Measurements from ENCODE around the gene FAM50B. TPM values are rescaled to one million over a fixed set of nuclear protein-coding genes. Genes with fewer than 3 reads are reported as not detected.
A peak's percentile ranks its signal among the peaks of the same experiment; 100 is the strongest.

FAM50B gene
- total and polyA plus RNA-seq, 2 of the 13 experiments (the other 11 are each of a cell fraction or from before 2014, with no cell fraction given) = 0.05 TPM; not detected in 1

DNA sequence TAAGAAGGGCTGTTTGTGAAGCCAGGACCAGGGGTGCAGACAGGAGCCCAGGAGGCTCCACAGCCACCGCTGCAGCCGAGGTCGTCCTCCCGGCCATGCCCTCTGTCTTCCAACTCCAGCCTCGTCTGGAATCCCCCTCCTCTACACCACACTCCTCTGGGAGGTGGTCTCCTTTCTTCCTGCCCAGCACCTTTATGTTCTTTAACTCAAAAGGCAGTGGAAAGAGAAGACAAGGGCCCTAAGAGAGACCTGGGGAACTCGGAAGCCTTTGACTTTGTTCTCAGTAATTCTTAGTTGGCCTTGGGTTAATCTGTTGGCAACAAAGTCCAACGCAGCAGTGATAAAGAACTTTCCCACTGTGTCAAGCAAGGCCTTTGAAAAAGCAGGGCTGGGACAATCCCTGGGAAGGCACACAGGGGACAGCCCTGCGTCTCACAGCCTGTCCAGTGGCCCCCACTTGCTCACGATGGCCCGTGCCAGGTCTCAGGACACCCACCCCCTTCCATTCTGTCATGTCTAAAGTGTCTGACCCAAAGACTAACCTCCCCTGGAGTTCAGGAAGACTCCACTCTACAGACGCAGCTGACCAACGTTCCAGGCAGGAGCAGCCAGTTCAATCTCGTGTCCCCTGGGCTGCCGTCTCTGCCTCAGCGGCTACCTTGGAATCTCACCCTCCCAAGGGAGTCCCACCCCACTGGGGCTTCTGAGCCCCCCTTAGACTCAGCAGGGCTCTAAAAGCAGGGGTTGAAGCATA, 42.8 kb upstream of the FAM50B start (continued):
- TF ChIP-seq ZNF337 (CRISPR knock-in tag; IDR thresholded peaks at IDR 0.05; ENCODE audit: borderline replicate concordance, low read depth) (no peak), DMAP1 (CRISPR knock-in tag; IDR thresholded peaks at IDR 0.05) (peak; percentile 78), ZNF670 (CRISPR knock-in tag; IDR thresholded peaks at IDR 0.05; ENCODE audit: borderline replicate concordance) (no peak), STAG1 (CRISPR knock-in tag; IDR thresholded peaks at IDR 0.05) (peak; percentile 15; the same call in 1 of the 2 replicates), ZNF546 (CRISPR knock-in tag; conservative IDR thresholded peaks at IDR 0.05) (0 out of 2 replicates have a peak, but pooled peaks have one; percentile 40), ZSCAN12 (CRISPR knock-in tag; IDR thresholded peaks at IDR 0.05) (no peak), HOXA7 (CRISPR knock-in tag; IDR thresholded peaks at IDR 0.05) (no peak), SOX13 (IDR thresholded peaks at IDR 0.05) (peak; percentile 43), SOX13 (CRISPR knock-in tag; conservative IDR thresholded peaks at IDR 0.05 in 1 of 2, IDR thresholded peaks at IDR 0.05 in 1 of 2) (peak in 1 of 2 experiments; percentile 73; a peak in 2 of 4 replicates), KLF15 (CRISPR knock-in tag; IDR thresholded peaks at IDR 0.05; ENCODE audit: borderline replicate concordance) (no peak), ATF7-NPFF (CRISPR knock-in tag; IDR thresholded peaks at IDR 0.05; ENCODE audit: low read depth) (no peak), TCF12 (IDR thresholded peaks at IDR 0.05) (no peak), TCF12 (CRISPR knock-in tag; IDR thresholded peaks at IDR 0.05) (peak; percentile 39; the same call in 1 of the 2 replicates), POLR2AphosphoS5 (IDR thresholded peaks at IDR 0.05; ENCODE audit: low read depth, low read length) (peak; percentile 64), GABPA (IDR thresholded peaks at IDR 0.05; ENCODE audit: low read depth, low read length) (no peak), GABPA (CRISPR knock-in tag; IDR thresholded peaks at IDR 0.05; ENCODE audit: low read depth) (no peak), KLF6 (CRISPR knock-in tag; IDR thresholded peaks at IDR 0.05) (0 out of 2 replicates have a peak, but pooled peaks have one; percentile 39), ZSCAN29 (CRISPR knock-in tag; conservative IDR thresholded peaks at IDR 0.05) (peak; percentile 93), RFX1 (IDR thresholded peaks at IDR 0.05) (no peak), ZNF512 (CRISPR knock-in tag; IDR thresholded peaks at IDR 0.05) (no peak), CBX5 (CRISPR knock-in tag; IDR thresholded peaks at IDR 0.05; ENCODE audit: borderline replicate concordance) (peak; percentile 87), TBL1XR1 (IDR thresholded peaks at IDR 0.05; ENCODE audit: borderline replicate concordance, low read length, partially characterized antibody) (no peak), ZNF800 (CRISPR knock-in tag; IDR thresholded peaks at IDR 0.05) (no peak), ZNF629 (CRISPR knock-in tag; conservative IDR thresholded peaks at IDR 0.05) (no peak; the same call in 1 of the 2 replicates), ZNF263 (CRISPR knock-in tag; IDR thresholded peaks at IDR 0.05) (peak; percentile 34; the same call in 1 of the 2 replicates)
- TF ChIP-seq, protein P1, sequence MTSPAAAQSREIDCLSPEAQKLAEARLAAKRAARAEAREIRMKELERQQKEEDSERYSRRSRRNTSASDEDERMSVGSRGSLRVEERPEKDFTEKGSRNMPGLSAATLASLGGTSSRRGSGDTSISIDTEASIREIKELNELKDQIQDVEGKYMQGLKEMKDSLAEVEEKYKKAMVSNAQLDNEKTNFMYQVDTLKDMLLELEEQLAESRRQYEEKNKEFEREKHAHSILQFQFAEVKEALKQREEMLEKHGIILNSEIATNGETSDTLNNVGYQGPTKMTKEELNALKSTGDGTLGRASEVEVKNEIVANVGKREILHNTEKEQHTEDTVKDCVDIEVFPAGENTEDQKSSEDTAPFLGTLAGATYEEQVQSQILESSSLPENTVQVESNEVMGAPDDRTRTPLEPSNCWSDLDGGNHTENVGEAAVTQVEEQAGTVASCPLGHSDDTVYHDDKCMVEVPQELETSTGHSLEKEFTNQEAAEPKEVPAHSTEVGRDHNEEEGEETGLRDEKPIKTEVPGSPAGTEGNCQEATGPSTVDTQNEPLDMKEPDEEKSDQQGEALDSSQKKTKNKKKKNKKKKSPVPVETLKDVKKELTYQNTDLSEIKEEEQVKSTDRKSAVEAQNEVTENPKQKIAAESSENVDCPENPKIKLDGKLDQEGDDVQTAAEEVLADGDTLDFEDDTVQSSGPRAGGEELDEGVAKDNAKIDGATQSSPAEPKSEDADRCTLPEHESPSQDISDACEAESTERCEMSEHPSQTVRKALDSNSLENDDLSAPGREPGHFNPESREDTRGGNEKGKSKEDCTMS (CRISPR knock-in tag; conservative IDR thresholded peaks at IDR 0.05) = no peak

Data from HepG2 (cell line).